ENCODE measurements around the gene MFSD6L.

Gene MFSD6L

DNA sequence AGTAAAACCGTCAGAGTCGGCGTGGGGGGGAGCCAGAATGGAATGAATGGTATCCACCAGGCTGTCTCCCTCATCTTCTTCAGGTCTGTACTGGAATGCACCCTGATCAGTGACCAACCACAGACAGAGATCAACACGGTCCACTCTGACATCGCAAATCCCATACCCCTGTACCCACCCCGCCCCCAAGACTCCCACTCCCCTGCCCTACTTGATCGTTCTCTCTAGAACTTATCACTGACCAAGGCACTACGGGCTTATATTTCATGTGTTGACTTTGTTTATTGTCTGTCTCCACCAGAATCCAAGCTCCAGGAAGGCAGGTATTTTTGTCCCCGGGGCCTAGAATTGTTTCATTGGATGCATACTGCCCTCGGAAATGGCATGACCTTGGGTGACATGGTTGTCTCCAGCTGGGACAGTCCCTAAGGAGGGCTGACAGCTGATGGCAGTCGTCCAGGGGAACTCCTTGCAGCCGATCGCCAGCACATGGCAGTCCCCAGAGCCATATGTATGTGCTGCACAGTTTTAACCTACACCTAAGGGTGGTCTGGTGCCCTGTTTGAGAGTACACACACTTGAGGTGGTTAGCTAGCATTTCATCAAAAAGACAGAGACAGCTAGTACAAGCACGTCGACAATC, 526 bp upstream of the MFSD6L start:
- H3K9ac ChIP-seq (ENCODE audit: low read length), result peak overlapping the region; percentile 89
- H3K27me3 ChIP-seq (ENCODE audit: control insufficient read depth, insufficient read depth, low read length), result no peaks in the 10 kb centered on the region
- H3K9me3 ChIP-seq (ENCODE audit: control insufficient read depth, low read length), result no peaks in the 10 kb centered on the region
- H3K4me1 ChIP-seq (ENCODE audit: control insufficient read depth, insufficient read depth, low read length), result peaks cover 17% of the 10 kb centered on the region
- H3K36me3 ChIP-seq (ENCODE audit: control insufficient read depth, insufficient read depth, low read length), result no peaks in the 10 kb centered on the region
- H3K4me3 ChIP-seq (ENCODE audit: low read length), result peak overlapping the region; percentile 42

DNA sequence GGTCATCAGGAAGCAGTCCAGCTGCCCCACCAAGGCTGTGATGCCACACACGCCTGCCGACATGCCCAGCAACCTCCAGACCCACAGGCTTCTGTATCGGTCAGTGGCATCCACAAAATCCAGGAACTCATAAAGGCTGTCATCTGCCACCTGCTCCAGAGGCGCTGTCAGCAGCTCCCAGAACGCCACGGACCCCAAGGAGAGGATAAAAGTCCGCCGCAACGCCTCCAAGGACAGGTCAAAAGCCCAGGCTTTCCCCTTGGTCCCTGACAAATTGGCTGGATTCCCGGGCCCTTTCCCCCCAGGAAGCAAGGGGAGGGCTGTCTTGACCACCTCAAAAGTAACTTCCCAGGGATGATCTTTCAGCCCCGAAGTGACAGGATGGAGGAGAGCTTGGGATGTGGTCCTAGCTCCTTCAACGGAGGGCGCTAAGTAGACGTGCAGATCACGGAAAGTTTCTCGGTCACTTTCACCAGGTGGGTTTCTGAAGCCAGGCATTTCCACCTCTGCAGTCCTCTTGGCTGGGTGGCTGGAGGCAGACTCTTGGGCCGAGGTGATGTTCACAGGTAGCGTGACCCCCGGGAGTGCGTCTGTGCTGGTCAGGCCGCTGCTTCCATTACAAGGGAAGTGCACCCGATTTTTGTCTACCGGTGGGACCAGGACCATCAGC, 854 bp downstream of the MFSD6L start:
- Histone ChIP-seq H3K27me3 (ENCODE audit: control insufficient read depth, insufficient read depth, low read length) (no peaks in the 10 kb centered on the region), H3K36me3 (ENCODE audit: control insufficient read depth, insufficient read depth, low read length) (no peaks in the 10 kb centered on the region), H3K9me3 (ENCODE audit: control insufficient read depth, low read length) (no peaks in the 10 kb centered on the region), H3K4me3 (ENCODE audit: low read length) (peak overlapping the region; percentile 42), H3K4me1 (ENCODE audit: control insufficient read depth, insufficient read depth, low read length) (peaks cover 17% of the 10 kb centered on the region), H3K9ac (ENCODE audit: low read length) (peak overlapping the region; percentile 89)

DNA sequence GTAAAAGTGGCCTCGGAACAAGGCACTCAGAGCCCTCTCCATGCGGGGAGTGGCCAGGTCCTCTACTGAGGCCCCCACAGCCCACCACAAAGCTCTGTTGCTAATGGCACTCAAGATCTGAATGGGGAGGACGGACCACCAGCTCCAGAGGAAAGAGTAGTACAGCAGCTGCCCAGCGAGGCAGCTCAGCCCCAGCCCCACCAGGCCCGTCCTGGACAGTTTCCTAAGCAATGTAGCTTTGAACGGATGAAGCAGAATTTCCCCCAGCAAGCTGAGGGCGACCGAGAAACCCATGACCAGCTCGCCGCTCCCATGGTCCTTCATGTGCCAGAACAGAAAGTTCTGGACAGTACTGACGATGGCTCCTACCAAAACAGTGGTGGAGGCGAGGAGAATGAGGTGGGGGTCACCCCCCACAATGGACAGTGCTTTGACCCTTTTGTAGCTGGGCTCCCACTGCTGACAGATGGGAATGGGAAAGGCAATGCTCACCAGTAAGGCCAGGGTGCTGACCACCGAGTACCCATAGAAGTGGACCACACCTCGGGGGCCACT, 1.5 kb downstream of the MFSD6L start:
- Histone ChIP-seq H3K9ac (ENCODE audit: low read length) (no peak overlapping the region), H3K4me1 (ENCODE audit: control insufficient read depth, insufficient read depth, low read length) (peaks cover 17% of the 10 kb centered on the region), H3K9me3 (ENCODE audit: control insufficient read depth, low read length) (no peaks in the 10 kb centered on the region), H3K27me3 (ENCODE audit: control insufficient read depth, insufficient read depth, low read length) (no peaks in the 10 kb centered on the region), H3K36me3 (ENCODE audit: control insufficient read depth, insufficient read depth, low read length) (no peaks in the 10 kb centered on the region), H3K4me3 (ENCODE audit: low read length) (no peak overlapping the region)

DNA sequence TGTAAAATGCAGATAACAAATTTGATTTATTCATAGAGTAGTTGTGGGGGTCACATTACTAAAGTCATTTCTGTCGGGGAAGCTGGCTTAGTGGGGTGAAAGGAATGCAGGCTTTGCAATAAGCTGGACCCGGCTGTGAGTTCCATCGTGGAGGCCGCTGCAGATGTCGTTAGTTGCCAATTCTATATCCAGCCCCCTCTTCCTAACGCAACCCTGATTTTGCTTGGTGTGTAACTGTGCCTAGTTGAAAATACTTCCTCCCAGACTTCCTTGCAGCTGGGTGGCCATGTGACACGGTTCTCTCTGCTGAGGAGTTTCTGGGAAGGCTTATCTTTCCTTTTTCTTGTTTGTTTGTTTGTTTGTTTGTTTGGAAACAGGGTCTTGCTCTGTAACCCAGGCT, 4.5 kb downstream of the MFSD6L start:
- H3K9ac ChIP-seq (ENCODE audit: low read length), result no peak overlapping the region
- H3K4me1 ChIP-seq (ENCODE audit: control insufficient read depth, insufficient read depth, low read length), result peaks cover 12% of the 10 kb centered on the region
- no peaks in the 10 kb centered on the region for H3K36me3 ChIP-seq (ENCODE audit: control insufficient read depth, insufficient read depth, low read length)
- H3K4me3 ChIP-seq (ENCODE audit: low read length), result no peak overlapping the region
- H3K27me3 ChIP-seq (ENCODE audit: control insufficient read depth, insufficient read depth, low read length), result no peaks in the 10 kb centered on the region
- no peaks in the 10 kb centered on the region for H3K9me3 ChIP-seq (ENCODE audit: control insufficient read depth, low read length)

DNA sequence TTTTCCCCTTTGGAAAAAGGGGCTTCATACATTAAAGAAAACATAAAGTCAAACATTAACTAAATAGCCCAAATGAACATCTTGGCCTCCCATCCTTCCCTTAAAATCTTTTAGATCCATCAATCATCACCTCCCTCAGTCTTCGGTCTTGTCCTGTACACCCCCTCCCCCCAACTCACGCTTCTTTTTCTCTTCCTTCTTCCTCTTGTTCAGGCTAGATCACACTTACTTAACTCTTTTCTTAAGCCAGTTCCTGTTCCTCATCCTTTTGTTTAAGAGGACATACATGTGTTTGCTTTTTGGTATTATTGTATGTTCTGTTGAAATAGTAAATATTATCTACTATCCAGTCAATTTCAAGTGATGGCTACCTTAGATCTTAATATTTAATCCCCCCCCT, 5.5 kb downstream of the MFSD6L start:
- Histone ChIP-seq H3K9me3 (ENCODE audit: control insufficient read depth, low read length) (no peaks in the 10 kb centered on the region), H3K4me1 (ENCODE audit: control insufficient read depth, insufficient read depth, low read length) (peaks cover 14% of the 10 kb centered on the region), H3K36me3 (ENCODE audit: control insufficient read depth, insufficient read depth, low read length) (no peaks in the 10 kb centered on the region), H3K4me3 (ENCODE audit: low read length) (no peak overlapping the region), H3K9ac (ENCODE audit: low read length) (no peak overlapping the region), H3K27me3 (ENCODE audit: control insufficient read depth, insufficient read depth, low read length) (no peaks in the 10 kb centered on the region)

DNA sequence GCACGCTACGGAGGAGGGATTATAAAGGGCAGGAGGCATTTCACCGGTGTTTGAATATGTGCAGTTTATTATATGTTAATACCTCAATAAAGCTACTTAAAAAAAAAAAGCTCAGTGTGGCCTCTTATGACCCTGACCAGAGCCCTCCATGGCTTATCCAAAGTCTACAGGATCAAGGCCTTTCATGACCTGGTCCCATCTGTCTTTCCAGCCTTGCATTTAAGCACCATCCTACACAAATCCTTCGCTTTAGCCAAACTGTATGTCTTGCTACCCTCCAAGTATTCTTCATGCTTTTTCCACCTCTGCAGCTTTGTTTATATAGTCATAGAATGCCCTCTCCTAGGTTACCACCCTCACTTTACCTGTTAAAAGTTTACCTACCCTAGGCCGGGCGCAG, 6.5 kb downstream of the MFSD6L start:
- no peak overlapping the region for H3K4me3 ChIP-seq (ENCODE audit: low read length)

DNA sequence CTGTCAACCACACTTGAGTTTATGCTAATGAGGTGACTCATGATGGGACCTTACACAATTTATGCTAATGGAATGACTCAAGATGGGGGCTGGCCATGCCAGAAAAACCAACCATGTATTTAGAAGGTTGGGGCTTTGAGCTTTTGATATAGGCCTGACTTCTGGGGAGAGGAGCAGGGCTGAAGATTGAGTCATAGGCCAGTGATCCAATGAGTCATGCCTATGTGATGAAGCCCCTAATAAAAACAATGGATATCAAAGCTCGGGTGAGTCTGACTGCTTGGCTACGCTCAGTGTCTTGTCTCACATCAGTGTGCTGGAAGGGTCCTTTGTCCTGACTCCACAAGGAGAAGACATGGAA, 7.3 kb downstream of the MFSD6L start:
- no peaks in the 10 kb centered on the region for H3K9me3 ChIP-seq (ENCODE audit: control insufficient read depth, low read length)
- no peaks in the 10 kb centered on the region for H3K36me3 ChIP-seq (ENCODE audit: control insufficient read depth, insufficient read depth, low read length)
- H3K27me3 ChIP-seq (ENCODE audit: control insufficient read depth, insufficient read depth, low read length), result no peaks in the 10 kb centered on the region
- H3K4me3 ChIP-seq (ENCODE audit: low read length), result no peak overlapping the region
- H3K4me1 ChIP-seq (ENCODE audit: control insufficient read depth, insufficient read depth, low read length), result peaks cover 5% of the 10 kb centered on the region
- H3K9ac ChIP-seq (ENCODE audit: low read length), result no peak overlapping the region

More for the DNA sequence above, 6.5 kb downstream of the MFSD6L start:
- H3K9me3 ChIP-seq (ENCODE audit: control insufficient read depth, low read length), result no peaks in the 10 kb centered on the region
- H3K36me3 ChIP-seq (ENCODE audit: control insufficient read depth, insufficient read depth, low read length), result no peaks in the 10 kb centered on the region
- peaks cover 5% of the 10 kb centered on the region for H3K4me1 ChIP-seq (ENCODE audit: control insufficient read depth, insufficient read depth, low read length)
- no peaks in the 10 kb centered on the region for H3K27me3 ChIP-seq (ENCODE audit: control insufficient read depth, insufficient read depth, low read length)
- no peak overlapping the region for H3K9ac ChIP-seq (ENCODE audit: low read length)

DNA sequence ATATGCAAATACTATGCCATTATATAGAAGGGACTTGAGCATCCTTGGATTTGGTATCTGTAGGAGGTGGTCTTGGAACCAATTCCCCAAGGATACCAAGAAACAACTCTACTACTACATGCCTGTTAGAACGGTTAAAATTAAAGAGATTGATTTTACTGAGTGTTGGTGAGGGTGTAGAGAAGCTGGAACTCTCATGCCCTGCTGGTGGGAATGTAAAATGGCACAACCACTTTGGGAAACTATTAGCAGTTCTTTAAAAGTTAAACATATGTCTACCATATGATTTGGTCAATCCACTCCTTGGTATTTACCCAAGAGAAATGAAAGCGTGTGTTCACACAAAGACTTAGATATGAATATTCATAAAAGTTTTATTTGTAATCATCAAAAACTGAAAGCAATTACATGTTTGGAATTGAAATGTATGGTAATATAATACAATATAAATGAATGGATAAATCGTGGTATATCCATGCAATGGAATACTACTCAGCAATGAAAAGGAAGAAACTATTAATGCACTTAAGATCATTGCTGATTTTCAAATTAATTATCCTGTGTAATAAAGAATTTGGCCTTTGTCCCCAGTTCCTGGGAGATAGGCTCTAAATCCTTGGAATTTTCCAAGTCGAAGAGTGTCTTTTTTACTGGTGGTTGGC, 7.8 kb downstream of the MFSD6L start:
- no peaks in the 10 kb centered on the region for H3K9me3 ChIP-seq (ENCODE audit: control insufficient read depth, low read length)
- no peaks in the 10 kb centered on the region for H3K36me3 ChIP-seq (ENCODE audit: control insufficient read depth, insufficient read depth, low read length)
- H3K4me1 ChIP-seq (ENCODE audit: control insufficient read depth, insufficient read depth, low read length), result peaks cover 5% of the 10 kb centered on the region
- no peak overlapping the region for H3K4me3 ChIP-seq (ENCODE audit: low read length)
- no peak overlapping the region for H3K9ac ChIP-seq (ENCODE audit: low read length)
- no peaks in the 10 kb centered on the region for H3K27me3 ChIP-seq (ENCODE audit: control insufficient read depth, insufficient read depth, low read length)

DNA sequence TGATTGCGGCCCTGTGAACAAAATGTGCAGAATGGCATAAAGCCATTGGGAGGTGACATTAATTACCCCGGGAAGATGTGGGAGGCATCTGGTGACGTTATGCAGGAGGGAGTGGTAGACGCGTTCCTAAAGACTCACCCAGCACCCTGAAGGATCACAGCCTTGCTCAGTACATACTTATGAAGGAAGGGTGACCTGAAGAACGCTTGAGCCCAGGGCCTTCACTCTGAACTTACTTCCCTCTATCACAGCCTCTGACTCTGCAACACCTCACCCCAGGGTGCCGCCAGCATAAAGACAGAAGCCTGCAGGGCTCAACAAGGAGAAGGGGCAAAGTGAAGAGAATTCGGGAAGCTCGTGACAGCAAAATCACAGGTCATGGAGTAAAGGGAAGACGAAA, 9.4 kb downstream of the MFSD6L start:
- Histone ChIP-seq H3K9me3 (ENCODE audit: control insufficient read depth, low read length) (no peaks in the 10 kb centered on the region), H3K4me3 (ENCODE audit: low read length) (no peak overlapping the region), H3K9ac (ENCODE audit: low read length) (no peak overlapping the region), H3K36me3 (ENCODE audit: control insufficient read depth, insufficient read depth, low read length) (no peaks in the 10 kb centered on the region), H3K27me3 (ENCODE audit: control insufficient read depth, insufficient read depth, low read length) (peaks cover 4% of the 10 kb centered on the region), H3K4me1 (ENCODE audit: control insufficient read depth, insufficient read depth, low read length) (peaks cover 10% of the 10 kb centered on the region)

DNA sequence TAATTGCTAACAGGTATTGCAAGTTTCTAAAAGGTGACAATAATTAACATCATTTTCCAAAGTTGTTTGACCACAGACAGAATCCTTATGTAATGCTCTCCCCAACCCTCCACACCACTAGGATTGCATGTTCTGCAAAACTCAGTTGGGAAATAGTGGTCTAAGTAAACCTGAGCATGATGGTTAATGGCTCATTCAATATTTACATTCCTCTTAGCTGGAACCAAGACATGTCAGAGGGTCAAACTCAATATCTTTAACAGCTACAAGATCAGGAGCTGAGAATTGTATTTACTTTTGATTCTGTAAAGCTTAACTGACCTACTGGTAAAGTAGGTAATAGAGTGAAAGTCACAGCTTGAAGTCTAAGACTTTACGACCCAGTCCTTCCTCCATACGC, 10.2 kb downstream of the MFSD6L start:
- Histone ChIP-seq H3K9ac (ENCODE audit: low read length) (no peak overlapping the region), H3K4me3 (ENCODE audit: low read length) (no peak overlapping the region), H3K36me3 (ENCODE audit: control insufficient read depth, insufficient read depth, low read length) (no peaks in the 10 kb centered on the region), H3K9me3 (ENCODE audit: control insufficient read depth, low read length) (no peaks in the 10 kb centered on the region), H3K4me1 (ENCODE audit: control insufficient read depth, insufficient read depth, low read length) (peaks cover 10% of the 10 kb centered on the region), H3K27me3 (ENCODE audit: control insufficient read depth, insufficient read depth, low read length) (peaks cover 4% of the 10 kb centered on the region)

DNA sequence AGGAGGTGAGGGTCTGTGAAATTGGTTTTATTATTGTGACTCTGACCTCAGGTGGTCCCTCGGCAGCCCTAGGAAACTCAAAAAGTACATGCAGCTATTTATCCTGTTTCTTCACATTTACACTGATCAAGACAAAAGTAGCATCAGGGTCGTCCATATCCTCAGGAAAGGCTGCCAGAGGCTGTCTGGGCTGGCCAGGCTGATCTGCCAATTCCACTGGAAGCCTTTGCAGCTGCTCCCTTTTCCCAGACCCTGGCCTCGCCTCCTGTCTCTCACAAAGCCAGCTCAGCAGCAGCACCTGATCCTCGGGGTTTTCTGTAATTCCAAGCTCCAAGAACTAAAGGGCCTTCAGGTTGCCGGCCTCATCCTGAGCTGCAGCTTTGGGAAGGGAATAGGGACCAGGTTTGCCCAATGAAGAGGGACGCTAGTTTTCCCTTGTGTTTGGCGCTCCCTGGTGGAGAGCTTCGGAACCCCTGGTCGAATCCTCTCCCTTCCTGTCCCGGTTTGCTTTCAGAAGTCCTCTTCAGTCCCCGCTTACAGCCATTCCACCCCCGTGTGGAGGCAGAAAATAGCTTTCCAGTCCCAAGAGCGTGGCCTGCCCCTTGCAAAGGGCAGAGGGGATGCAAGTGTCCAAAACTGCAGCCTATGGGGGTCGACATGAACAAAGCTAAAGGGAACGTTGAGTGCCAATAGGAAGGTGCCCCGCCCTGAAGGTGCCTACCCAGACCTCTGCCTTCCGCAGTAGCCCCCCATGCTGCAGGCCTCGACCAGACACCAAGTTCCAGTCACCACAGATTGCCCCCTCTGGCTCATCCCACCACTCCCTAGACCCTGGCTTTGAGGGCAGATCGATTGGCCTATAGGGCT, 13.4 kb downstream of the MFSD6L start:
- H3K9me3 ChIP-seq (ENCODE audit: control insufficient read depth, low read length), result no peaks in the 10 kb centered on the region
- no peak overlapping the region for H3K4me3 ChIP-seq (ENCODE audit: low read length)
- peaks cover 10% of the 10 kb centered on the region for H3K4me1 ChIP-seq (ENCODE audit: control insufficient read depth, insufficient read depth, low read length)
- no peak overlapping the region for H3K9ac ChIP-seq (ENCODE audit: low read length)
- H3K36me3 ChIP-seq (ENCODE audit: control insufficient read depth, insufficient read depth, low read length), result no peaks in the 10 kb centered on the region
- H3K27me3 ChIP-seq (ENCODE audit: control insufficient read depth, insufficient read depth, low read length), result peaks cover 4% of the 10 kb centered on the region

Measured in mucosa of stomach (tissue), 1 donor.